Body of pancreas (tissue), 4 donors: ENCODE data around the gene GDPD4. TPM values are rescaled to one million over a fixed set of nuclear protein-coding genes. Genes with fewer than 3 reads are reported as not detected.
A peak's percentile ranks its signal among the peaks of the same experiment; 100 is the strongest.

Experiments used
- ATAC-seq: fragments of 150-250 bp; one replicate; pipeline ENCODE4 v1.9.1; 2016
- DNase-seq, 4 donors: peaks; one replicate each; pipeline ENCODE4 v3.0.0-alpha.2; 2019
- H3K27ac ChIP-seq, 4 donors: fragments of 200-600 bp; sonication (generic); 1 replicate in 3 of 4; 2 replicates in 1 of 4; pipeline versions ENCODE4 v1.5.1 to v1.6.1; 2016 to 2019; ENCODE audit warnings: mild to moderate bottlenecking in 1 of 4, mixed read lengths in 1 of 4, moderate library complexity in 1 of 4
- H3K27me3 ChIP-seq, 2 donors: fragments of 200-600 bp; sonication (generic); one replicate each; pipeline ENCODE4 v1.6.0; 2016; ENCODE audit warnings: mild to moderate bottlenecking in 1 of 2
- H3K36me3 ChIP-seq, 2 donors: fragments of 200-600 bp; sonication (generic); replicated peaks in 1 of 2; 2 replicates each; pipeline ENCODE4 v1.5.1; 2016; ENCODE audit warnings: low read depth in 2 of 2; ENCODE audit not compliant: insufficient read depth in 1 of 2
- H3K4me1 ChIP-seq: fragments of 200-600 bp; sonication (generic); one replicate; pipeline ENCODE4 v1.6.0; 2016
- H3K4me3 ChIP-seq, 2 donors: fragments of 200-600 bp; sonication (generic); 1 replicate in 1 of 2; 2 replicates in 1 of 2; pipeline ENCODE4 v1.5.1; 2016 to 2019
- H3K9me3 ChIP-seq, 3 donors: fragments of 200-600 bp; sonication (generic); 1 replicate in 2 of 3; 2 replicates in 1 of 3; pipeline ENCODE4 v1.5.1; 2016
- POLR2A ChIP-seq, 3 donors: fragments of 450-650 bp; IDR thresholded peaks; one replicate each; pipeline ENCODE4 v1.6.1; 2016; ENCODE audit warnings: antibody characterized with exemption in 3 of 3, mild to moderate bottlenecking in 2 of 3
- WGBS, 2 donors: methylation state at CpG; one replicate each; pipeline ENCODE4 v1.1.5; 2017; 5-methylcytosine and 5-hydroxymethylcytosine counted together
- intact Hi-C: fragments of 100-400 bp; cut with DNase I; formaldehyde crosslinking; loops from one replicate; pipeline ENCODE4 v1.15.1; 2023
- total RNA-seq, 2 donors: library from RNA; depleted of rRNA; stranded (reverse); fragments of >200 nt; gene quantifications; one replicate each; pipeline ENCODE4 v1.1.0, GENCODE V29; 2016
- TF ChIP-seq, protein P1 (sequence below), 7 experiments: fragments of 450-650 bp in 4 of 7; fragments of 200-600 bp in 3 of 7; sonication (generic) in 3 of 7; IDR thresholded peaks; one replicate each; pipeline ENCODE4 v1.5.1; 2016 to 2019; ENCODE audit warnings: antibody characterized with exemption in 7 of 7

The GDPD4 gene
- total RNA-seq, 2 donors from 2014 or later, result not detected

DNA sequence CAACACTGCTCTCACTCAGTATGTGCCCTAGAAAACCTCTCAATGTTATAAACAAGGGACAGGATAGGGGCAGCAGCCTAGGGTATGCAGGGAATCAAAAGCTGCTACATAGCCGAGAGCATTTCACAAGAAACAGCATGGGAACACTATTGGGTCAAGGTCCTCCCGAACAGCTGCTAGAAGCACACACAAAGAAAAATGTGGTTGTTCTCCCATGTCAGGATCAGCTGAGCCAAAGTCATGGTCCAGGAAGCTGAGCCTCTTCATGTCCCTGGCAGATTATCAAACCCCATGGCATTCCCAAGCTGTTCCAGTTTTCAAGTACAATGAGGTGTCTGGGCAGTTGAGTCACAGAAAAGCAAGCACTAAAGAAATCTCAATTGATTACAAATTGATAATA lies 21.0 kb upstream of the GDPD4 start:
- Histone ChIP-seq H3K36me3 (no peaks in the 10 kb centered on the region), H3K9me3 (no peaks in the 10 kb centered on the region), H3K4me1 (peaks cover 7% of the 10 kb centered on the region), H3K4me3 (no peak overlapping the region), H3K27me3 (no peaks in the 10 kb centered on the region), H3K27ac (peak overlapping the region in 3 of 4 donors; percentile 12 to 44 (median 42))
- 31 to 37% methylated on average over 2 of the region's 2 CpGs for WGBS, 2 donors
- ATAC-seq (peak; percentile 80), DNase-seq (peak; percentile 39 to 81 (median 70))
- intact Hi-C loops, result no loop called here
- TF ChIP-seq, protein P1, sequence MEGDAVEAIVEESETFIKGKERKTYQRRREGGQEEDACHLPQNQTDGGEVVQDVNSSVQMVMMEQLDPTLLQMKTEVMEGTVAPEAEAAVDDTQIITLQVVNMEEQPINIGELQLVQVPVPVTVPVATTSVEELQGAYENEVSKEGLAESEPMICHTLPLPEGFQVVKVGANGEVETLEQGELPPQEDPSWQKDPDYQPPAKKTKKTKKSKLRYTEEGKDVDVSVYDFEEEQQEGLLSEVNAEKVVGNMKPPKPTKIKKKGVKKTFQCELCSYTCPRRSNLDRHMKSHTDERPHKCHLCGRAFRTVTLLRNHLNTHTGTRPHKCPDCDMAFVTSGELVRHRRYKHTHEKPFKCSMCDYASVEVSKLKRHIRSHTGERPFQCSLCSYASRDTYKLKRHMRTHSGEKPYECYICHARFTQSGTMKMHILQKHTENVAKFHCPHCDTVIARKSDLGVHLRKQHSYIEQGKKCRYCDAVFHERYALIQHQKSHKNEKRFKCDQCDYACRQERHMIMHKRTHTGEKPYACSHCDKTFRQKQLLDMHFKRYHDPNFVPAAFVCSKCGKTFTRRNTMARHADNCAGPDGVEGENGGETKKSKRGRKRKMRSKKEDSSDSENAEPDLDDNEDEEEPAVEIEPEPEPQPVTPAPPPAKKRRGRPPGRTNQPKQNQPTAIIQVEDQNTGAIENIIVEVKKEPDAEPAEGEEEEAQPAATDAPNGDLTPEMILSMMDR (IDR thresholded peaks at IDR 0.05), result no peak
- no peak for TF ChIP-seq POLR2A (IDR thresholded peaks at IDR 0.05)

- intact Hi-C loops, result no loop called here
- ATAC-seq (no peak), DNase-seq (no peak)
- Histone ChIP-seq H3K9me3 (no peaks in the 10 kb centered on the region), H3K4me1 (peaks cover 7% of the 10 kb centered on the region), H3K27me3 (no peaks in the 10 kb centered on the region), H3K27ac (no peak overlapping the region), H3K36me3 (no peaks in the 10 kb centered on the region), H3K4me3 (no peak overlapping the region)
- TF ChIP-seq POLR2A (IDR thresholded peaks at IDR 0.05), result no peak
- TF ChIP-seq, protein P1 (IDR thresholded peaks at IDR 0.05), result no peak
- WGBS, 2 donors, result 94 to 100% methylated on average over 1 of the region's 1 CpG
These were observed 18.9 kb upstream of the GDPD4 start for GRCh38 chr11:77320351-77320750.

DNA sequence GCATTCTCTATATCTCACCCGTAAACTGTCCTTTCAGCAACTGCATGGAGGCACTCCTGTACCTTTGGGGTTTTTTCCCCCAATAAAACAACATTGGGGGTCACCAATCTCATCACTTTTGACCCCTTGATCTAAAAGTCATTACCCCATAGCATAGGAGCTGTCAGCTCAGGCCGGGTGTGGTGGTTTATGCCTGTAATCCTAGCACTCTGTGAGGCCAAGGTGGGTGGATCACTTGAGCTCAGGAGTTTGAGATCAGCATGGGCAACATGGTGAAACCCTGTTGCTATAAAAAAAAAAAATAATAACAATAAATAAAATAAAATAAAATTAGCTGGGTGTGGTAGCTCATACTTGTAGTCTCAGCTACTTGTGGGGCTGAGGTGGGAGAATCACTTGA lies 17.1 kb upstream of the GDPD4 start:
- WGBS, 2 donors, result 80 to 89% methylated on average over 2 of the region's 2 CpGs
- intact Hi-C loops, result no loop called here
- Histone ChIP-seq H3K27ac (no peak overlapping the region), H3K9me3 (no peaks in the 10 kb centered on the region), H3K4me3 (no peak overlapping the region), H3K4me1 (peaks cover 7% of the 10 kb centered on the region), H3K36me3 (no peaks in the 10 kb centered on the region), H3K27me3 (no peaks in the 10 kb centered on the region)
- TF ChIP-seq, protein P1 (IDR thresholded peaks at IDR 0.05), result no peak
- no peak for TF ChIP-seq POLR2A (IDR thresholded peaks at IDR 0.05)
- ATAC-seq (no peak), DNase-seq (no peak)

DNA sequence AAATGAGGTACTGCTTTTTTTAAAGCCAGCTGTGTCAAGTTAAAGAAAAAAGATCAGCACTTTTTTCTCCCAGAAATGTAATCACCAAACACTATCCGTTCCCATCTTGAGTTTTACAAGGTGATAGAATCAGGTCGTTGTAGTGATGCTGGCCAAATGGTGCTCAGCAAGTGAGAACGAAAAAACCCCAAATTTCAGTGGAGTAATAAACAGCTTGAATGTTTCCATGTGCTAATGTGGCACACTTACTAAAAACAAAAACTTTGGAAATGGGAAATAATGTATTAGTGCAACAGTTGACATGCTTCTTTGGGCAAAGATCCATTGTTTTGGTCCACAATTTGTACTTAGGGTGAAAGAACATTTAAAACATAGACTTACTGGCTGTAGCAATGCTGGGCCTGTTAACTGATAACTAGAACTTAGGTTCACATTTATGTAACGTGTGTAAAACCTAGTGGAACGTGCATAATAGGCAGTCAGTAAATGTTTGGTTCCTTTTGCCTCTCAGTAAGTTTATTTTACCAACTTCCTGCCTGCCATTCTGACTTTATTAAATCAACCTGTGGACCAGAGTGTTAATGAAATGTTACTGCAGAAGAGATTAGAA lies 15.4 kb upstream of the GDPD4 start:
- TF ChIP-seq POLR2A (IDR thresholded peaks at IDR 0.05), result no peak
- TF ChIP-seq, protein P1 (IDR thresholded peaks at IDR 0.05), result no peak
- peaks cover under 1% of the 10 kb centered on the region for H3K4me1 ChIP-seq
- no peaks in the 10 kb centered on the region for H3K9me3 ChIP-seq
- no peaks in the 10 kb centered on the region for H3K36me3 ChIP-seq
- ATAC-seq (no peak), DNase-seq (no peak)
- 61 to 67% methylated on average over 5 of the region's 5 CpGs for WGBS, 2 donors
- no peak overlapping the region for H3K27ac ChIP-seq
- no peaks in the 10 kb centered on the region for H3K27me3 ChIP-seq
- no peak overlapping the region for H3K4me3 ChIP-seq
- intact Hi-C loops, result no loop called here

DNA sequence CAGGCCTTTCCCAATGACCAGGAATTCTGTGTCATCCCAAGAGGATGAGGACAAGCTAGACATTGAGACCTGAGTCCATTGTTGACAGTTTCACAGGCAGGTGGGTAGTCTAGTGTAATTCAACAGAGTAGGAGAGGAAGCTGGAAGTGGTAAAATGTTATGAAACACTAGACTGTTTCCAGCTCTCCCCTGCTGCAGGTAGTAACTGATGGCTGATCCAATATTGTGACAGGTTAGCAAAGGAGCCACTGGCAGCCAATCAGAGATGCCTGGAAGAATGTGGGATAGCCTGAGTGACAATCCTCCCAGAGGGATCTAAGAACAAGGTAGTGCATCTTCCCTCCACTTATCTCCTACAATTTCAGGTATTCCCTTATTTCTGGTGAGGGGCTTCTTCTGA lies 10.6 kb upstream of the GDPD4 start:
- H3K9me3 ChIP-seq, result no peaks in the 10 kb centered on the region
- no peak for DNase-seq
- no peaks in the 10 kb centered on the region for H3K36me3 ChIP-seq
- no peaks in the 10 kb centered on the region for H3K4me1 ChIP-seq
- TF ChIP-seq, protein P1 (IDR thresholded peaks at IDR 0.05), result no peak
- no peak for TF ChIP-seq POLR2A (IDR thresholded peaks at IDR 0.05)
- intact Hi-C loops, result no loop called here
- no peaks in the 10 kb centered on the region for H3K27me3 ChIP-seq
- no peak overlapping the region for H3K4me3 ChIP-seq
- H3K27ac ChIP-seq, result no peak overlapping the region
- ATAC-seq, result no peak
